CD4-positive, alpha-beta T cell treated with Interleukin-6 at 100 ng/mL for 8 hours (primary cell): ENCODE measurements around the gene ILKAP.

ENCODE experiments used
- DNase-seq: peaks from one replicate; pipeline ENCODE4 v3.0.0-alpha.2; 2020; ENCODE audit warnings: mixed read lengths, low spot score

ILKAP gene

DNA sequence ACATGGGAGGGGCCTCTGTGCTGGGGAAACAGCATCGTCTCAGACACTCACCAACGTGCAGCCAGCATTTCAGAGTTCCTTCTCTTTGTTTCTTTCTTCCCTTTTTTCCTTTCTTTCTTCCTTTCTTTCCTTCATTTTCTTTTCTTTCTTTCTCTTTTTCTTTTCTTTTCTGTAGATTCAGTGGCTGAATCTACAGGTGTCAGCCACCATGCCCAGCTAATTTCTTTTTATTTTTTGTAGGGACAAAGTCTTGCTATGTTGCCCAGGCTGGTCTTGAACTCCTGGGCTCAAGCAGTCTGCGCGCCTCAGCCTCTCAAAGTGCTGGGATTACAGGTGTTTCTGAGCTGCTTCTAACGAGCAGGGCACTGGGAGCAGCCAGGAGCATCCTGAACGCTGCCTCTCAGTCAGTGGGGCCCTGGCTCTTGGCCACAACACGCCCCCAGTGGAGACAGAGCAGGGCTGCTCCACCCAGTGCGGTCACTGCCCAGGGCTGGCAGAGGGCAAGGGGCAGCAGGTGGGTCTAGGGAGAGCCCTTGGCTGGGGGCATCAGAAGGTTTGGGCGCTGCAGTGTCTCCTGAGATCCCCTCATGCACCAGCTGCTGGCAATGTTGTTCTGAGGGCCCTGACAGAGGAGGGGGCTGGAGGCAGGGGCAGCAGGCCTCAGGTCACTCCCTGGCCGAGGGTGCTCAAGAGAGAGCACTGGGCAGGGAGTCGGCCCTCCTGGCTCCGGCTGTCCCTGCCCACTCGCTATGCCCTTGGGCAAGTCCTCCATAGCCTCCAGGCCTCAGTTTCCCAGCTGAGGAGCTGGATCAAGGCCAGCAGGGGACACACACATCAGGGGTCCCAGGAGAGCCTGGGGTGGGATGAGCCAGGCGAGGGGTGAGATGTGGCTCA, 69.7 kb downstream of the ILKAP start:
- DNase-seq = no peak

- no peak for DNase-seq
Observed at GRCh38 chr2:238132463-238133450, 70.7 kb downstream of the ILKAP start.

DNA sequence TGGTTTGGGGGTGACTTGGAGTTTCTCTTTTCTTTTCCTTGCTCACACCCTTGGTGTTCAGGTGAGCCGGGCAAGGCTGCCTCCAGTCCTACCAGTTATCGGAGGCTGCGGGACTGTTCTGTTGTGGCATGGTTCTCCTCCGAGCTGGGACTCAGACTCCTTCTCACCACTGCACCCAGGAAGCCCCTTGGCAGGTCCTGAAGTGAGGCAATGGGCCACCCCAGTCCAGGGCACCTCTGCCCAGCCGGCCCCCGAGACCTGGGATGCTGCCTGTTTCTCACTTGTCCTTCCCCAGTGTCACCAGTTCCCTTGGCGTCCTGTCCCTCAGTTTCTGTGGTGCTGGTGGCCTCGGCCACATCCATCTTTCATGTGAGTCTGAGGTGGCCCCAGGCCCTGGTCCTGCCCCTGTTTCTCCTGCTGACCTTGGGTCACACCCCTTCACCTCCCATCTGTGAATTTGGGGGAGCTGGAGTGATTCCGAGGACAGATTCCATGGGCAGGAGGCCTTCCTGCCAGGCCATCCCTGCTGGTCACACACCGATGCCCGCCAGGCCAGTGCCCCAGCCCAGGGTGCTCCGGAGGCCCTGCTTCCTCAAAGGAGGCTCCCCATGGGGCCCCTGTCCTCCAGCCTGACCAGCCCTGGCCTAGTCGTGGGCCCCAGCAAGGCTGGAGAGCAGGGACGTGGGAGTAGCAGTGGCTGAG, 71.6 kb downstream of the ILKAP start:
- no peak for DNase-seq

GRCh38 chr2:238130696-238131628, 72.5 kb downstream of the ILKAP start:
- DNase-seq = no peak

- DNase-seq = no peak
Observed at GRCh38 chr2:238130111-238130695, 73.3 kb downstream of the ILKAP start.

- DNase-seq = no peak
Observed at GRCh38 chr2:238129166-238130010, 74.1 kb downstream of the ILKAP start.

DNA sequence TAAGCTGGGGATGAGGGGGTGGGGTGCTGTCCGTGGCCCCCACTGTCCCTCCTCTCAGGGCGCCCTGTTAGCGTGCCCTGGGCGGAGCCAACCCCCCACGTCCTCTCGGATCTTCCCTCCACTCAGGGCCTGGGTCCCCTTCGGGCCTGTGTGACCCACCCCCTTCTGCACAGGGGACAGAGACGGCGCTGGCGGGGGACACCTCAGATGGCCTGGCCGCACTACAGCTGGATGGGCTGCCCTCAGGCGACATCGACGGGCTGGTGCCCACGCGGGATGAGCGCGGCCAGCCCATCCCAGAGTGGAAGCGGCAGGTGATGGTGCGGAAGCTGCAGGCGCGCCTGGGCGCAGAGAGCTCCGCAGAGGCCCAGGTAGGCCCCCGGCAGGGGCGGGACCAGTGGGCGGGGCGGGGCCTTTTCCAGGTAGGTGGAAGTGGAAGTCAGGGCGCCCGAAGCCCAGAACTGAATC, 74.9 kb downstream of the ILKAP start:
- no peak for DNase-seq

- no peak for DNase-seq
Observed at GRCh38 chr2:238128061-238128440, 75.4 kb downstream of the ILKAP start.

DNA sequence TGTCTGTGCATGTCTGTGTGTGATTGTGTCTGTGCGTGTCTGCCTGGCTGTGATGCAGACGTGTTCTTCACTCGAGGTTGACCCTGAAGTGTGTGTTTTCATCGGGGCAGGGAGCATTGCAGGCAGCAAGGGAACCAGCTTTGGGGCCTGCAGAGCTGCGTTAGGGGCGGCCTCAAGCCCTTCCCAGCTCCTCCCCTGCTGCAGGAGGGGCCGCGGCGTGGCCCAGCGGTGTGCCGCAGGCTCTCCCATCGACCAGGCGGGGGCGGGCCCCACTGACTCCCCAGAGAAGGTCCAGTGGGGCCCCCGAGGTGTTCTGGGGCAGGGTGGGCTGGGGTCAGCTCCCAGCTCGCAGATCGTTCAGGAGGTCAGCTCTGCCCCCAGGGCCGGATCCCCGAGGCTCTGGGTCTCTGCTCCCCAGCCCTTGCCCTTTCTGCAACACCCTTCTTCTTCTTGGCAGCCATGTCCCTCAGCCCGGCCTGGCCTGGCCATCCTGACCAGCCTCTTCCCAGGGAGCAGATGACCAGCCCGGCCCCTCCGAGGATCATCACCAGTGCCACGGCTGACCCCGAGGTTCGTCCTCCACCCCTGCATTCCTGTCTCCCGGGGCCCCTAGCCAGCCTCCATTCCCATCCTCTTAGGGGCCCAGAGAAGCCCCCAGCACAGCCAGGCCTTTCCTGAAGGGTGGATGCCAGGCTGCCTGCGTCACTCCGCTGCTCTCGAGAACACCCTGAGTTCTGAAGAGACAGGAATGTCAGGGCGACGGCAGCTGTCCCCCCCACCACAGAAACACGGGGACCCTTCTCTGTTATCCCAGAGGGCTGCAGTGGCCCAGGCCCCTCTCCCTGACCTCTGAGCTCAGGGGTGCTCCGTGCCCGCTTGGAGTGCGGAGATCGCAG, 76.1 kb downstream of the ILKAP start:
- DNase-seq = no peak

DNA sequence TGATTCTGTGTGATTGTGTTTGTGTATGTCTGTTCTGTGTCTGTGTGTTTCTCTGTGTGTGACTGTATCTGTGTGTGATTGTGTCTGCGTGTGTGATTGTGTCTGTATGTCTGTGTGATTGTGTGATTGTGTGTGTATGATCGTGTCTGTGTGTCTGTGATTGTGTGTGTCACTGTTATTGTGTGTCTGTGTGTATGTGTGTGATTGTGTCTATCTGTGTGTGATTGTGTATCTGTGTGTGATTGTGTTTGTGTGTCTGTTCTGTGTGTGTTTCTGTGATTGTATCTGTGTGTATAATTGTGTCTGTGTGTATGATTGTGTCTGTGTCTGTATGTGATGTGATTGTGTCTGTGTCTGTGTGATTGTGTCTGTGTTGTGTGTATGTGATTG, 76.7 kb downstream of the ILKAP start:
- no peak for DNase-seq

- no peak for DNase-seq
Observed at GRCh38 chr2:238126338-238126737, 77.2 kb downstream of the ILKAP start.

DNA sequence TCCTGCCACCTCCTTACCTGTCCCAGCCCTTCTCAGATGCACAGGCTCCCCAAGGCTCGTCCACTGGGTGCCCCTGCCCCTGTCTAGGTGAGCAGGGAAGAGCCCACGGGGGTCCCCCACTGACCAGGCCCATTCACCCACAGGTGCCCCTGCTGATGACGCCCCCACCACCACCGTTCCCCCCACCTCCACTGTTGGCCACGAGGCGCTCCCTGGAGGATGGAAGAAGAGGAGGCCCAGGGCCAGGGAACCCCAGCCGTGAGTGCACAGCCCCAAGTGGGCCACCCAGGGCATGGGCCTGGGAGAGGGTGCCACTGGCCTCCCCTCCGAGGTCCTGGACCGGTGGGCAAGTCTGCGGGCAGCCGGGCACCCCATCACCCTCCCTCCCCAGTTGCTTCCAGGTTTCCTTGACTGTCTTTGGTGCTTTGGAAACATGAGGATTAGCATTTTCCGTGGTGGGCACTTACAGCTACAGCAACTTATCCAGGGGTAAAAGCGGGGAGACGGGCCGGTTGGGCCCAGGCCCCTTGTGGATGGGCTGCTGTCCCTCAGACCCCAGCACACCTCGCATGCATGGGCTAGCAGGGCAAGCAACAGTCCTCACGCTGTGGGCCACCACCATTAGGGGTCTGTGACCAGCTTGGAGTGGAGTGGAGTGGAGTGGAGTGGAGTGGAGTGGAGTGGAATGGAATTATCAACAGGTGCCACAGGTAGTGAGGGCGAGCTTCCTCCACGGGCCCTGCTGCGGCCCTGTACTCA, 78.2 kb downstream of the ILKAP start:
- DNase-seq = no peak

DNA sequence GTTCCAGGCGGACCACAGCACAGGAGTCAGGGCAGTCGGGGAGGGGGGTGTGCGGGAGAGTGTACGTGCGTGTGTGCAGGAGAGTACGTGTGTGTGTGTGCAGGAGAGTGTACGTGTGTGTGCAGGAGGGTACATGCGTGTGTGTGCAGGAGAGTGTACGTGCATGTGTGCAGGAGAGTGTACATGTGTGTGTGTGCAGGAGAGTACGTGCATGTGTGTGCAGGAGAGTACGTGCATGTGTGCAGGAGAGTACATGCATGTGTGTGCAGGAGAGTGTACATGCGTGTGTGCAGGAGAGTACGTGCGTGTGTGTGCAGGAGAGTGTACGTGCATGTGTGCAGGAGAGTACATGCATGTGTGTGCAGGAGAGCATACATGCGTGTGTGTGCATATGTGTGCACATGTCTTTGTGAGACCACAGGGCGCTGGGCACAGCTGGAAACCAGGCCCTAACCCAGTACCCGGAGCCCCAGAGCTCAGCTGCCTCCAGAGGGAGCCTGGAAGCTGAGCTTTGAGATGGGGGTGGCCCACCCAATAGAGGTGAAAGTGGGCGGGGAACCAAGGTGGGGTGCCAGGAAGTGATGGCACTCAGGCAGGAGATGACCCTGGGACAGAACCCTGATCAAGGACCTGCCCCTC, 78.9 kb downstream of the ILKAP start:
- no peak for DNase-seq

GRCh38 chr2:238123991-238124470, 79.5 kb downstream of the ILKAP start:
- DNase-seq = no peak

DNA sequence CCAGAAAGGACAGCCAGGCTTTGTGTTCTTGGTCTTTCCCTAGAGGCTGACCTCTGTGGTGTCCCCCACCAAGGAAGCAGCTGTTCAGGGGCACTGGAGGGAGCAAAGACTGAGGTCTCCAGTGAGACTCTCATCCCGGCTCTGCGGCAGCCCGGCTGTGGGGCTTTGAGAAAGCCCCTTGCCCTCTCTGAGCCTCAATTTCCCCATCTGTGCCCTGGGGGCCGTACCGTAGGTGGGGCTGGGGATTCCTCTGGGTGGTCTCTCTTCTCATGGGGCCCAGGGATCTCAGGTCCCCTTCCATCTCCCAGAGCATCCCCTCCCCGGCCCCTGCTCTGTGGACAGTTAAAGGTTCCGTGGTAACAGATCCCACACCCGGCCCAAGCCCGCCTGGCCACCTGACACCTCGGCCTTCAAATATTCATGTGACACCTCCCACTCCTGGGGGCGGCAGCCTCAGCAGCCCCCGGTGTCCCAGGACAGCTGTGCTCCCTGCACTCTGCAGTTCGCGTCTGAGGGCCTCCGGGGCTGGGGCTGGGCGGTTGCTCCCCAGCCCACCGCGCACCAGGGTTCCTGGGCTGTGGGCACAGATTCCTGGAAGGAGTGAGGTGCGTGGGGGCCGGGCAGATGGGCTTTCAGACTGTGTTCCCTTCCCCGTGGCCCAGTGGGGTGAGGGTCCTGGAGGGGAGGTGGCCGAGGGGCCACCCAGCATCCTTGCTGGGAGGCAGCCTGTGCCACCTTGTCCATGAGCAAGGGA, 80.1 kb downstream of the ILKAP start:
- DNase-seq = no peak
